Activated naive CD4-positive, alpha-beta T cell treated with anti-CD3 and anti-CD28 coated beads for 36 hours (primary cell): ENCODE data around the gene TLE3. TPM values are rescaled to one million over a fixed set of nuclear protein-coding genes. Genes with fewer than 3 reads are reported as not detected.

Source experiments
- CTCF ChIA-PET: fragments of 350-600 bp; sonication (Branson Sonifier 250); formaldehyde crosslinking; loops from one replicate; lab custom pipeline; 2021; ENCODE audit warnings: antibody characterized with exemption; lab: Charles Lee
- DNase-seq: peaks from one replicate; pipeline ENCODE4 v3.0.0-alpha.2; 2020
- H3K27ac Mint-ChIP-seq: one replicate; pipeline ENCODE4 v1.8.0; 2021; ENCODE audit warnings: mild to moderate bottlenecking, mixed read lengths
- H3K27me3 Mint-ChIP-seq: one replicate; pipeline ENCODE4 v1.8.0; 2021; ENCODE audit warnings: low read depth, mixed read lengths
- H3K36me3 Mint-ChIP-seq: one replicate; pipeline ENCODE4 v1.8.0; 2021; ENCODE audit warnings: low read depth, mixed read lengths
- H3K4me1 Mint-ChIP-seq: one replicate; pipeline ENCODE4 v1.8.0; 2021; ENCODE audit warnings: low read depth, mixed read lengths
- H3K4me3 Mint-ChIP-seq: one replicate; pipeline ENCODE4 v1.8.0; 2021; ENCODE audit warnings: mild to moderate bottlenecking, moderate library complexity, mixed read lengths
- H3K9me3 Mint-ChIP-seq: one replicate; pipeline ENCODE4 v1.8.0; 2021; ENCODE audit warnings: mixed read lengths
- intact Hi-C: fragments of 100-400 bp; cut with micrococcal nuclease; formaldehyde crosslinking; loops from one replicate; pipeline ENCODE4 v1.15.1; 2023
- total RNA-seq, 2 experiments: library from RNA; stranded (reverse); gene quantifications; one replicate each; pipeline ENCODE4 v1.2.3, GENCODE V29; 2021

Gene TLE3
- total RNA-seq, 2 experiments from 2014 or later = 105 to 109 TPM

DNA sequence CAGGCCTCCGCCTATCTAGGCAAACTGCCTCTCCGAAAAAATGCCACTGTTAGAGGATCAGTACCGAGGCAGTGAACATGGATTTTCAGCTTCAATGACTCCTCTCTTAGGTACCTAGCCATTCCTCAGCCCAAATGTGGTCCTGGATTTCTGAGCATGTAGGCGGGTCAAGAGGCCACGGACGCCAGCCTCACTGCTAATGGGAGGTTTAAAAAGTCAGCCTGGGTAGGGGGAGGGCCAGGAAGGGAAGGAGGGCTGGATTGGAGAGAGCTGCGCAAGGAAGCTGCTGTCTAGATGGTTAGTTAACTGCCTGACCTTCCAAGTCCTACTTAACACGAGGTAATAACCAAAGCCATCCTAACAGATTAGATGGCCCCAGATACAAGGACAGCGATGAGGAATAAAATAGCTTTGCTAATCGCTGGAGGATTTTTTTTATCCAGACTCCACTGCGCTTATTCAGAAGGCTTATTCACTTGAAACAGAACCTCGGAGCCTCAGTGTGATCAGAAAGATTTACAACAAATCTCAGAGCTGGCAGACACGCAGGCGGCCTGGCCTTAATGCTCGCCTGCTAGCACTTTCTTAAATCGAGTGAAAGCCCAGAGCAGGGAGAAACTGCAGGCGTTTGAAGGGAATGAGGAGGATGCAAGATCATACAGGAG is 34.3 kb downstream of the TLE3 start:
- CTCF ChIA-PET = interaction anchor here (0.7 kb wide), 1 partner anchor 333 kb away, joined by 3 read pairs; no protein-coding TSS in a partner anchor
- H3K4me1 Mint-ChIP-seq = no peaks in the 10 kb centered on the region
- H3K27ac Mint-ChIP-seq = no peak overlapping the region
- no peak overlapping the region for H3K4me3 Mint-ChIP-seq
- H3K9me3 Mint-ChIP-seq = no peaks in the 10 kb centered on the region
- no peaks in the 10 kb centered on the region for H3K27me3 Mint-ChIP-seq
- intact Hi-C loops = no loop called here
- DNase-seq = no peak
- H3K36me3 Mint-ChIP-seq = peaks cover 30% of the 10 kb centered on the region

DNA sequence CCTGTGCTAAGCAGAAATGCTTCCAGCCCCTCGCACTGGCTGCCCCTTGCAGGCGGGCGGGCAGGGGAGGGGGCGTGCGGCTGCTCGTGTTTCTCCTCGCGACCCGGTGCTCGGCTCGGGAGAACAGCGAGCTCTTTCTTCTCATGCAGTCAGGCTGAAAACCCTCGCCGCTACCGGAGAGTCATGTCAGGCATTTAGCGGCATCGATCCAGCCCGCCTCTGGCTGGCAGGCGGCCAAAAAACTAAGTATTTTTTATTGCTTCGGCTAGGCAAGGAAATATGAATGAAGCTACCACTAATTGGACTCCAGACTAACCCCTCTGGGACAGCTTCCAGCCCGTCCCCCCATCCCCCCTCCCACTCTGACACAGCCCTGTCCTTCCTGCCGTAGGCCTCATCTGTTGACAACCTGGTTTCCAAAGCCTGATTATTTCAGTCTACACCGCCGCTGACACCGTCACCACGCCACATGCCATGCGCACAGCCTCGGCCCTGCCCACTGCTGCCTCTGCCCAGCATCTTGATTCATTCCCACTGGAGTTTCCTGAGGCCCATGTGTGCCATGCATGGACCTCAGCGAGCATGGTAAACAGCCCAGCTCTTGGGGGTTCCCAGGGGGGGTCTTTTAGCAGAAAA is 35.3 kb downstream of the TLE3 start:
- DNase-seq = no peak
- H3K4me1 Mint-ChIP-seq = no peaks in the 10 kb centered on the region
- H3K27ac Mint-ChIP-seq = no peak overlapping the region
- no peaks in the 10 kb centered on the region for H3K9me3 Mint-ChIP-seq
- H3K27me3 Mint-ChIP-seq = no peaks in the 10 kb centered on the region
- intact Hi-C loops = no loop called here
- no peak overlapping the region for H3K4me3 Mint-ChIP-seq
- CTCF ChIA-PET = no interaction called here
- peaks cover 35% of the 10 kb centered on the region for H3K36me3 Mint-ChIP-seq

DNA sequence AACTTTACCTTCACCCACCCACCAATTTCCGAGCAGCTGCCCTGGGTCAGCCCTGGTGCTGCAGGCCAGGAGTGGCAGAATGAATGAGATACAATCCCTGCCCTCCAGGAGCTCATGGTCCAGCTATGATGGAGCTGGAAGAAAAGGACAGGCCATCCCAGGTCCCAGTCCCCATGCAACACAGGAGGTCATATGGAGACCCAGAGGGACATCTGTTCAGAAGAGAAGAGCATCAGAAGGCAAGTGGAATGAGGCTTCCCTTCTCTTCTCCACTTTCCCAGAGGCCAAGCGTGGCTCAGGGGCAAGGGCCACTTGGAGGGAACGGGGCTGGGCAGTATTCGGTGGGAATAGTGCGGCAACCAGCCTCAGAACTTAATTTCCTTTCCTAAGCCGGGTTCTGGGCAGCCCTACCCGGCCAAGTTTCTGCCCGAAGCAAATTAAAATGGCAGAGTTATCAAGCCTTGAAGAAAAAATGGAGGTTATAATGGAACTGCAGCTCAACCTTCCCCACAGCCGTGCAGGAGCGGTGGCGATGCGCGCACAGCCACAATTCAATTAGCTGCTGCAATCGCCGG is 35.9 kb downstream of the TLE3 start:
- DNase-seq = no peak
- no peaks in the 10 kb centered on the region for H3K9me3 Mint-ChIP-seq
- peaks cover 33% of the 10 kb centered on the region for H3K36me3 Mint-ChIP-seq
- intact Hi-C loops = no loop called here
- no peaks in the 10 kb centered on the region for H3K27me3 Mint-ChIP-seq
- no peak overlapping the region for H3K27ac Mint-ChIP-seq
- CTCF ChIA-PET = interaction anchor here (0.8 kb wide), 1 partner anchor 16 kb away, joined by 3 read pairs; no protein-coding TSS in a partner anchor
- H3K4me1 Mint-ChIP-seq = no peaks in the 10 kb centered on the region
- H3K4me3 Mint-ChIP-seq = no peak overlapping the region

DNA sequence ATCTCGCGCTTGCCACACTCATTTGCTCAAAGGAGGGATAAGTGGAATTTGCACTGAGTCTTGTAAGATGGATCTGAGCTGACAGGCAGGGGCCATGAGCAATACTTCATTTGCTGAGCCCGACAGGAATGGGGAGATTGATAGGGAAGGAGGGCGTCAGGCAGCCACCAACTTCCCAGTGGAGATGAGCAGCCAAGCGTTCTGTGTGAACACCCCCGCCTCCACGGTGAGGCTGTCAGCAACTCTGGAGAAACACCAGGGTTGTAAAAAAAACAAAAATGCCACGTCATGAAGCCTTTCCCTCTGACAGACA is 36.8 kb downstream of the TLE3 start:
- H3K27me3 Mint-ChIP-seq = no peaks in the 10 kb centered on the region
- no peaks in the 10 kb centered on the region for H3K9me3 Mint-ChIP-seq
- H3K36me3 Mint-ChIP-seq = peaks cover 35% of the 10 kb centered on the region
- H3K4me1 Mint-ChIP-seq = no peaks in the 10 kb centered on the region
- CTCF ChIA-PET = no interaction called here
- DNase-seq = no peak
- intact Hi-C loops = no loop called here
- no peak overlapping the region for H3K27ac Mint-ChIP-seq
- no peak overlapping the region for H3K4me3 Mint-ChIP-seq

DNA sequence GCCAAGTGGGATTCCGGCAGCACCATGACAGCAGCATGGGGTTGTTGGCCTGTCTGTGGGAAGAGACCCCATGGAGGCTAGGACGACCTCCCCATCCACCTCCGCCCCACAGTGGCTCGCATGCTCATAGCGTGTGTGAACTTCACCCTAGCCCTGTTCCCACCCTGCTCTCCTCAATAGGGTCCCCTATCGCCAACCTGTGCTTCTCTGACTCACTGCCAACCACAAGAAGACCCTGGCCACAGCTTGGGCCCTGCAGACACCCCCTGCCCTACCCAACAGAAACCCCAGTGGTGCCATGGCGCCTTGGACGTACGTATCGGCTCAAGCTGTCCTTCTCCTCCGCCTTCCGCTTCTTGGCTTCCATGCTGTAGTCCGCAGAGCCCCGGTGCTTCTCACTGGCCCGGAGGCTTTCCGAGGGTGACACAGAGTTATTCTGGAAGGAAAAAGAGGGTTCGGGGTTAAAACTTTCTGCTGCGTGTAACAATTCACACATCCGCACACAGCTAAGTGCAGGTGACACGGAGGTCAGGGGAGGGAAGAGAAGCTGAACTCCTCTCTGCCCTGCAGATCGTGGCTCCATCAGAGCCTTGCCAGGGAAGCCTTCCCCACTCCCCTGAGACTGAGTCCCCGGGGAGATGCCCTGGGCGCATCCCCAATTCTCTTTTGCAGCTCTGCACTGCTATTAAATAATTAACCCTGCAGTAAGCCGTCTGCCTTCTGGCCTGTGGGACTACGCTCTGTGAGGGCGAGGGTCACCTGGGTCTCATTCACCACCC is 37.3 kb downstream of the TLE3 start:
- H3K4me3 Mint-ChIP-seq = no peak overlapping the region
- H3K27ac Mint-ChIP-seq = no peak overlapping the region
- no peaks in the 10 kb centered on the region for H3K9me3 Mint-ChIP-seq
- DNase-seq = no peak
- intact Hi-C loops = no loop called here
- no peaks in the 10 kb centered on the region for H3K27me3 Mint-ChIP-seq
- no peaks in the 10 kb centered on the region for H3K4me1 Mint-ChIP-seq
- CTCF ChIA-PET = interaction anchor here (0.6 kb wide), 1 partner anchor 316 kb away, joined by 3 read pairs; no protein-coding TSS in a partner anchor
- peaks cover 39% of the 10 kb centered on the region for H3K36me3 Mint-ChIP-seq

DNA sequence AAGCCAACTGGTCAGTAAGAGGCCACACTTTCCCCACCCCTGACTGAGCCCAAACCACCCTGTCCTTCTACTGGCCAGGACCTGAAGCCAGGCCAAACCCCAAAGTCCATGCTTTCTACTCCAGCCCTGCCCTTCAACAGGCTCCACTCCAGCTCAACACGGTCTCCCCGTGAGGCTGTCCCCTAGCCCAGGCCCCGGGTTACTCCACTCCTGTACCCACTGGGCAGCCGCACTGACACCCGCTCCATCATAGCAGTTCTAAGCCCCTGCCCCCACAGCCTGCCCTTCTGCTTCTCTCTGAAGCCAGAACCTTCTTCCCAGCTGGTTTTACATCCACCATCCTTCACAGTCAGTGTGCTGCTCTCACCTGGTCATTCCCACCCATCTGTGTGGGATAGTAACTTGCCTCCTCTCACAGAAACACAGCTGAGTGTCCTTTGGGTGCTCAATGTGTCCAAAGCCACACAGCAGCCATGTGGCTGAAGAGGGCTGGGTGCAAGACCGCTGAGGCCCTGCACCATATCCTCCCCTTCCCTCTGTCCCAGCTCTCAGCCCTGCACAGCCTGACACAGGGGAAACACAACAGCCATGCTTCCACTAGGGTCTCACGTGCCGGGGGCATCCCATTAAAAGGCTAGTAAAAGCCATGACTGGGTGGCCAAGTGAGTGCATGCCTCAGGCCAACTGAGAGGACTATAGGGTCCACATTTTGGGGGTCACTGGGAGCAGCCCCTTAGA is 38.1 kb downstream of the TLE3 start:
- intact Hi-C loops = no loop called here
- Mint-ChIP-seq H3K36me3 (peaks cover 43% of the 10 kb centered on the region), H3K4me1 (no peaks in the 10 kb centered on the region), H3K9me3 (no peaks in the 10 kb centered on the region), H3K27me3 (no peaks in the 10 kb centered on the region), H3K4me3 (no peak overlapping the region), H3K27ac (no peak overlapping the region)
- no peak for DNase-seq
- CTCF ChIA-PET = interaction anchor here (0.6 kb wide), 1 partner anchor 317 kb away, joined by 3 read pairs; no protein-coding TSS in a partner anchor

DNA sequence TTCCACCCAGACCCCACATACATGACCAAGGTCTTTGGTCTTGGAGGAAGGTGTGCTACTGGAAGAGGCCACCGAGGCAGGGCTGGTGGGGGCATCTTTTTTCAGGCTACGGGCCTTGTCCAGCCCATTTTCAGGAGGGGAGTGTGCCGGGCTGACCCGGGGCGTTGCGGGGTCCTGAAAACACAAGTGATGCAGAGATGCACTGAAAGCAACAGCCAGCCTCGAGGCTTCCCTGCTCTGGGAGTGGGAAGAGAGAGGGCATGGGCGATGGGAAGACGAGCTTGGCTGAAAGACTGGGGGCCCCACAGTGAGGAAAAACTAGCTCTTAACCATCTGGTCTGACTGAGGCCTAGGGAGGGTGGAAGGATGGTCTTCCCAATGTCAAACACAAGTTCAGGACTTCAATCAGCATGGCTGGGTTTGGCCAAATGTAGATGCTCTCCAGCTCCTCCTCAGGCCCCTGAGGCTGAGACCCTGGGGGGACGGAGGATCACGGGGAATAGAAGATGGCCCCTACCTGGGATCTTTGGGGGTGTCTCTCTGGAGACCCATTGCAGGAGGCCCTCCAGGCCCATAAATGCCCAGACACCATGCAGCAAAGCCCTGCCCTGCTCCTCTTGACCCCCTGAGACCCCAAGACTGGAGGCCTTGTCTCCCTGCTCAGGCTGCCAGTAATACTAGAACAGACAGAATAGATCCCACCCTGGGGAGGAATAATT is 38.9 kb downstream of the TLE3 start:
- Mint-ChIP-seq H3K36me3 (peaks cover 49% of the 10 kb centered on the region), H3K4me1 (no peaks in the 10 kb centered on the region), H3K27me3 (no peaks in the 10 kb centered on the region), H3K27ac (no peak overlapping the region), H3K4me3 (no peak overlapping the region), H3K9me3 (no peaks in the 10 kb centered on the region)
- CTCF ChIA-PET = no interaction called here
- no peak for DNase-seq
- intact Hi-C loops = no loop called here

DNA sequence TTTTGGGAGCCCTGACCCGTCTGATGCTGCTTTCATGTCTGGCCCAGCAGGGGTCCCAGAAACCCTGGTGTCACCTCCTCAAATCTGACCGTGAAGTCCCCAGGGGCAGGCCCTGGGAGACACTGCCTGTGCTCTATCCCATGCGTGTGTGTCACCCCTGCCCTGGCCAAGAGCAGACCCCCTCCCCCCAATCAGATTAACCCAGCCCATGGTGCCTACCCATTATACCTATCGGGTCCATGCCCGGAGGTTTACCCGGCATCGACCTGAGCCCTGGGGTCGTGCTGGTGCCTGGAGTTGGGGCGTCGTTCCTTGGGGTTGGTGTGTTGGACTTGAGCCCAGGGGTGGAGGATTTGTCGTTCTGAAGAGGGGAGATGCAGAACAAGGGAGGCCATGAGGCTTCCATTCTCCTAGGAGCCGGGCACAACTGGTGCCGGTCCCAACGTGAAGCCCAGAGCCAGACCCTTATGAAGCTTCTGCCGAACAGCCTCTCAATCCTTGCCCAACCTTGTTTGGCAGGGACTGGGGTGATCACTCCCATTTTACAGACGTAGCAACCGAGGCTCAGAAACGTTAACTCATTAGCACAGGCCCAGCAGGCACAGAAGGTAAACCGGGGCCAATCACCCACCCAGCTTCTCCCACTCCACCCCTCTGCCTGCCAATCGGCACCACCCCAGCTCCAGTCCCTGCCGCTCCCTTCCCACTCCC is 39.6 kb downstream of the TLE3 start:
- H3K27me3 Mint-ChIP-seq = no peaks in the 10 kb centered on the region
- no peak for DNase-seq
- H3K4me1 Mint-ChIP-seq = no peaks in the 10 kb centered on the region
- H3K9me3 Mint-ChIP-seq = no peaks in the 10 kb centered on the region
- CTCF ChIA-PET = no interaction called here
- intact Hi-C loops = no loop called here
- peaks cover 53% of the 10 kb centered on the region for H3K36me3 Mint-ChIP-seq
- no peak overlapping the region for H3K4me3 Mint-ChIP-seq
- no peak overlapping the region for H3K27ac Mint-ChIP-seq

DNA sequence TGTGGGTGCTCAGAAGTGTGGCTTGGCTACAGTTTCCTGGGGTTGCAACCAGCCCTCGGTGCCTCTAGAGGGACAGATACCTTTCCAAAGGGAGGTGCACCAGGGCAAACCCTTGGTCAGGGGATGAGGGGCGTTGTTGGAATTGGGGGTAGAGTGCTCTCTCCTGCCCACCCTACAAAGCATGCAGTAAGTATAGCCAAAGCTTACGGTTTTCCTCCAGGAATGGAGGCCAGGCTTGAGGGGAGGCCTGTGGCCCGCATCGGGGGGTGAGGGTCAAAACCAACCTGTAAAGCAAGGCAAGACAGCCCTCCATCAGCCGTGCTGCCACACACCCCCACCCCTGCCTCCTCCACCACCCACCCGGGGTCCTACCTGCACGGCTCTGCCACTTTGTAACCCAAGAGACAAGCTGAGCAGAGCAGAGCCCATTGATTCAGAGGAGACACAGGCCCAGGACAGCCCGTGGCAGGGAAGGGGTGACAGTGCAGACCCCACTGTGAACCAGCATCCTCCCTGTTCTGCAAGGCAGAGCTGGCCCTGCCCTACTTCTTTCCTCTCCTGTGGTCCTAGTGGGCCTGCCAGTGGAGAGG is 41.5 kb downstream of the TLE3 start:
- CTCF ChIA-PET = no interaction called here
- intact Hi-C loops = no loop called here

DNA sequence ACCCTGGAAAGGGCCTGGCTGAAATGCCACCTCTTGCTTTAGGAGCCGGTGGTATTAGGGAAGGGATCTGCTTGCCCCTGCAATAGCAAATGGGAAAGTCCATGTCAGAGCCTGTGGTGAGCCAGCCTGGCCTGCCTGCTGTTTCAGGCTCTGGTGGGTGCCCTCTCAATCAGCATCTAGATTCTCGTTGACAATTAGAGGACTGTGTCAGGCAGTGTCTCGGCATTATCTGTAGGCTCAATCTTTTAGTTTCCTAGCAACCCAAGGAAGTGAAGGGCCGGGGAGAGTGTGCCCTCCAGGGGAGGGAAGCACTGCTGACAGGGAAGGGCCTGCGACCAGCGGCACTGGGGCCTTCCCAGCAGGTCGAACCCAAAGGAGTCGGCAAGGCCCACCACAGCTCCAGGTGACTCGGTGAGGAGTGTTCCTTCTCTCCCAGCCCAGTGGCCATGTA is 42.1 kb downstream of the TLE3 start:
- Mint-ChIP-seq H3K4me3 (no peak overlapping the region), H3K27ac (no peak overlapping the region), H3K4me1 (no peaks in the 10 kb centered on the region), H3K9me3 (no peaks in the 10 kb centered on the region), H3K27me3 (no peaks in the 10 kb centered on the region), H3K36me3 (peaks cover 56% of the 10 kb centered on the region)
- intact Hi-C loops = no loop called here
- CTCF ChIA-PET = no interaction called here
- no peak for DNase-seq

More for the DNA sequence above, 41.5 kb downstream of the TLE3 start:
- Mint-ChIP-seq H3K4me1 (no peaks in the 10 kb centered on the region), H3K36me3 (peaks cover 56% of the 10 kb centered on the region), H3K4me3 (no peak overlapping the region), H3K27ac (no peak overlapping the region), H3K9me3 (no peaks in the 10 kb centered on the region), H3K27me3 (no peaks in the 10 kb centered on the region)
- no peak for DNase-seq

DNA sequence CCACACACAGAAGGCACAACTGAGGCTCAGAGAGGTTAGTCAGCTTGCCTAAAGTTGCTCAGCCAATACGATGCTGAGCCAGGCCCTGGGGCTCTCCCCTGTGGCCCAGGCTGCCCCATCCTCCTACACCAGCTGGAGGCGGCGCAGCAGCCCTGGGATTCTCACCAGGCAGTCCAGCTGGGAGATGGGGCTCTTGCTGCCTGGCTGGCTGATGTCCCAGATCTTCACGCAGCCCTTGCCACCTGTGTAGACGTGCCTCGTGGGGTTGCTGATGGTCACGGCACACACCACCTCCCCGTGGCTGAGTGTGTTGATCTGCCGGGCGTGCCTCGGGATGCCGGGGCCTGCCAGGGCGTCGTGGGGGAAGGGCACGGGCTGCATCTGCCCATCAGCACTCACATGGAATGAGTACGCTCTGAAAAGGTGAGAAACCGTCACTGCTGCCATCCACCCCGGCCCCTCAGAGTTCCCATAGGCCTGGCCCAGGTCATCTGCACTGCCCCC is 42.8 kb downstream of the TLE3 start:
- no peak for DNase-seq
- Mint-ChIP-seq H3K4me3 (no peak overlapping the region), H3K27ac (no peak overlapping the region), H3K9me3 (no peaks in the 10 kb centered on the region), H3K4me1 (no peaks in the 10 kb centered on the region), H3K36me3 (peaks cover 56% of the 10 kb centered on the region), H3K27me3 (no peaks in the 10 kb centered on the region)
- CTCF ChIA-PET = no interaction called here
- intact Hi-C loops = no loop called here
